Natural killer cell (primary cell): Measurements from ENCODE around the gene HOXB4. TPM values are rescaled to one million over a fixed set of nuclear protein-coding genes. Genes with fewer than 3 reads are reported as not detected.

Source experiments
- ATAC-seq, 3 donors: fragments of 150-1000 bp in 2 of 3; fragments of 200-7000 bp in 1 of 3; cut with Tn5 transposase; 1 replicate in 1 of 3; 2 replicates in 2 of 3; pipeline ENCODE4 v1.10.0; 2021; ENCODE audit warnings: mild to moderate bottlenecking in 2 of 3, moderate library complexity in 2 of 3
- DNase-seq, 2 donors: peaks; one replicate each; pipeline versions ENCODE4 v3.0.0 to v3.0.0-alpha.2; 2013 to 2021; ENCODE audit warnings: mixed read lengths in 1 of 2
- H3K27ac ChIP-seq: one replicate; pipeline ENCODE4 v1.5.1; 2013; ENCODE audit warnings: mild to moderate bottlenecking, low read length
- H3K27me3 ChIP-seq: one replicate; pipeline ENCODE4 v1.6.1; 2013; ENCODE audit warnings: low read length; ENCODE audit not compliant: control insufficient read depth, insufficient read depth
- H3K36me3 ChIP-seq: one replicate; pipeline ENCODE4 v1.6.1; 2013; ENCODE audit warnings: low read length; ENCODE audit not compliant: control insufficient read depth, insufficient read depth
- H3K4me1 ChIP-seq: one replicate; pipeline ENCODE4 v1.6.1; 2013; ENCODE audit warnings: low read length; ENCODE audit not compliant: control insufficient read depth, insufficient read depth
- H3K4me3 ChIP-seq: one replicate; pipeline ENCODE4 v1.5.1; 2013; ENCODE audit warnings: low read length
- H3K9me3 ChIP-seq: one replicate; pipeline ENCODE4 v1.6.1; 2013; ENCODE audit warnings: low read length; ENCODE audit not compliant: control insufficient read depth, insufficient read depth
- H3K27ac Mint-ChIP-seq, 2 donors: one replicate each; pipeline ENCODE4 v1.8.0; 2022; ENCODE audit warnings: mild to moderate bottlenecking in 2 of 2, mixed read lengths in 2 of 2, moderate library complexity in 1 of 2
- H3K27me3 Mint-ChIP-seq, 2 donors: one replicate each; pipeline ENCODE4 v1.8.0; 2022; ENCODE audit warnings: low read depth in 2 of 2, mixed read lengths in 2 of 2
- H3K36me3 Mint-ChIP-seq: one replicate; pipeline ENCODE4 v1.8.0; 2022; ENCODE audit warnings: mixed read lengths
- H3K4me1 Mint-ChIP-seq, 2 donors: one replicate each; pipeline ENCODE4 v1.8.0; 2022; ENCODE audit warnings: mixed read lengths in 2 of 2
- H3K4me3 Mint-ChIP-seq: one replicate; pipeline ENCODE4 v1.8.0; 2022; ENCODE audit warnings: mild to moderate bottlenecking, moderate library complexity, mixed read lengths
- H3K9me3 Mint-ChIP-seq, 2 donors: one replicate each; pipeline ENCODE4 v1.8.0; 2022; ENCODE audit warnings: mixed read lengths in 2 of 2
- WGBS: methylation state at CpG from one replicate; pipeline ENCODE4 v1.1.7; 2013; ENCODE audit warnings: missing lambda C conversion rate; ENCODE audit not compliant: insufficient coverage; 5-methylcytosine and 5-hydroxymethylcytosine counted together
- intact Hi-C: fragments of 100-400 bp; cut with micrococcal nuclease; formaldehyde crosslinking; loops from one replicate; pipeline ENCODE4 v1.14.2; 2022
- total RNA-seq, 4 donors: library from RNA; stranded (reverse); fragments of 120-200 nt in 1 of 4; gene quantifications; one replicate each; pipeline versions ENCODE4 v1.2.3 to v1.2.4, GENCODE V29; 2013 to 2022
- TF ChIP-seq, protein P1 (sequence below): fragments of 200-600 bp; IDR thresholded peaks from one replicate; pipeline ENCODE4 v1.8.0; 2022; ENCODE audit warnings: antibody characterized with exemption

The HOXB4 gene
- total RNA-seq, 3 donors from 2014 or later (not counting 1 experiment from before 2014, with no cell fraction given): 3.5 to 6.7 (median 5.7) TPM

DNA sequence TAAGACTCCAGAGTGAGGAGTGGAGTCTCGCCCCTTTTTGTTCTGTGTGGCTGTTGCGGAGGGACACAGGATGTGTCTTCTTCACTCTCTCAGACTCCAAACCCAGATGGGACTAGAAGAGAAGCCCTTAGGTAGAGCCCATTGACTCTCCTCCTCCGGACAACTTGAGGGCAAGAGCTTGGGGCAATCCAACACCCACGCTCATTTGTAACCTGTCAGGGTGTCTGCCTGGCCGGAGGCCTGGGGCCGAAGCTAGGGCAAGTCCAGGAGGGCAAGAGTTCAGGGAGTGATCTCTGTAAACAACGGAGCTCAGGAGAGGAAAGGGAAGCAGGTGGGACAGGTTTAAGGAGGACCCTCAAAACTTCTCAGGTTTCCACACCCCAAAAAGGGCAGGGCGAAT lies 45.9 kb downstream of the HOXB4 start:
- intact Hi-C loops: no loop called here
- Histone ChIP-seq H3K27me3 (no peaks in the 10 kb centered on the region), H3K27ac (no peak overlapping the region), H3K9me3 (no peaks in the 10 kb centered on the region), H3K4me3 (no peak overlapping the region), H3K4me1 (no peaks in the 10 kb centered on the region), H3K36me3 (no peaks in the 10 kb centered on the region)
- Mint-ChIP-seq H3K27me3 (peaks cover 0 to 12% of the 10 kb centered on the region in 2 donors), H3K36me3 (no peaks in the 10 kb centered on the region), H3K4me3 (no peak overlapping the region), H3K27ac (no peak overlapping the region), H3K9me3 (no peaks in the 10 kb centered on the region), H3K4me1 (no peaks in the 10 kb centered on the region)
- WGBS: 94% methylated on average over 8 of the region's 8 CpGs
- TF ChIP-seq, protein P1, sequence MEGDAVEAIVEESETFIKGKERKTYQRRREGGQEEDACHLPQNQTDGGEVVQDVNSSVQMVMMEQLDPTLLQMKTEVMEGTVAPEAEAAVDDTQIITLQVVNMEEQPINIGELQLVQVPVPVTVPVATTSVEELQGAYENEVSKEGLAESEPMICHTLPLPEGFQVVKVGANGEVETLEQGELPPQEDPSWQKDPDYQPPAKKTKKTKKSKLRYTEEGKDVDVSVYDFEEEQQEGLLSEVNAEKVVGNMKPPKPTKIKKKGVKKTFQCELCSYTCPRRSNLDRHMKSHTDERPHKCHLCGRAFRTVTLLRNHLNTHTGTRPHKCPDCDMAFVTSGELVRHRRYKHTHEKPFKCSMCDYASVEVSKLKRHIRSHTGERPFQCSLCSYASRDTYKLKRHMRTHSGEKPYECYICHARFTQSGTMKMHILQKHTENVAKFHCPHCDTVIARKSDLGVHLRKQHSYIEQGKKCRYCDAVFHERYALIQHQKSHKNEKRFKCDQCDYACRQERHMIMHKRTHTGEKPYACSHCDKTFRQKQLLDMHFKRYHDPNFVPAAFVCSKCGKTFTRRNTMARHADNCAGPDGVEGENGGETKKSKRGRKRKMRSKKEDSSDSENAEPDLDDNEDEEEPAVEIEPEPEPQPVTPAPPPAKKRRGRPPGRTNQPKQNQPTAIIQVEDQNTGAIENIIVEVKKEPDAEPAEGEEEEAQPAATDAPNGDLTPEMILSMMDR: no peak
- ATAC-seq (no peak), DNase-seq (no peak)

DNA sequence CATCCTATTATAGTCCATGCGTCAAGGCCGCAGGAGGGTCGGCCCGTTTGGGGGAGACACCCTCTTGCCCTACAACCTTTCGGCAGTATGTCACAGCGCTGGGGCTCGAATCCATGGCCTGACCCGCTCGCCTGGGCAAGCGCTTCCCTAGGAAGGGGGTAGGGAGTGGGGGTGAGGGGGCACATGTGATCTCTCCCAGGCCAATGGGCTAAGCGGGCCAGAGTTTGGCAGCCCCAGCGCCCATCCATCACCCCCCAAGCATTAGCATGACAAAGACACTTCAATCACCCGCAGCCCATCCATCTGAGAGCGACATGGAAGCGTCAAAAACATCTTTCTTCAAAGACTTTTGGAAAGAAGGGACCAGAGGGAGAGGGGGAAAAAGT lies 47.3 kb downstream of the HOXB4 start, which contains the start of gene HOXB1:
Gene HOXB1 (minus strand): TSS at position 125 of the 386 bp plus-strand sequence. CDS start 107 bp downstream, at position 18.
- no peaks in the 10 kb centered on the region for H3K36me3 Mint-ChIP-seq
- TF ChIP-seq, protein P1: no peak
- Histone ChIP-seq H3K27ac (no peak within 1 kb of the TSS), H3K9me3 (no peaks in the 10 kb centered on the region), H3K27me3 (peaks cover 12% of the 10 kb centered on the region), H3K4me3 (no peak within 1 kb of the TSS), H3K36me3 (no peaks in the 10 kb centered on the region), H3K4me1 (peaks cover 7% of the 10 kb centered on the region)
- no peak for DNase-seq
- peaks cover 6 to 10% of the 10 kb centered on the region in 2 donors for H3K4me1 Mint-ChIP-seq
- H3K9me3 Mint-ChIP-seq: no peaks in the 10 kb centered on the region
- intact Hi-C loops: no loop called here
- no peak within 1 kb of the TSS for H3K4me3 Mint-ChIP-seq
- peaks cover 10 to 18% of the 10 kb centered on the region in 2 donors for H3K27me3 Mint-ChIP-seq
- ATAC-seq: no peak
- H3K27ac Mint-ChIP-seq: no peak within 1 kb of the TSS
- WGBS: 90% methylated on average over 12 of the region's 15 CpGs

DNA sequence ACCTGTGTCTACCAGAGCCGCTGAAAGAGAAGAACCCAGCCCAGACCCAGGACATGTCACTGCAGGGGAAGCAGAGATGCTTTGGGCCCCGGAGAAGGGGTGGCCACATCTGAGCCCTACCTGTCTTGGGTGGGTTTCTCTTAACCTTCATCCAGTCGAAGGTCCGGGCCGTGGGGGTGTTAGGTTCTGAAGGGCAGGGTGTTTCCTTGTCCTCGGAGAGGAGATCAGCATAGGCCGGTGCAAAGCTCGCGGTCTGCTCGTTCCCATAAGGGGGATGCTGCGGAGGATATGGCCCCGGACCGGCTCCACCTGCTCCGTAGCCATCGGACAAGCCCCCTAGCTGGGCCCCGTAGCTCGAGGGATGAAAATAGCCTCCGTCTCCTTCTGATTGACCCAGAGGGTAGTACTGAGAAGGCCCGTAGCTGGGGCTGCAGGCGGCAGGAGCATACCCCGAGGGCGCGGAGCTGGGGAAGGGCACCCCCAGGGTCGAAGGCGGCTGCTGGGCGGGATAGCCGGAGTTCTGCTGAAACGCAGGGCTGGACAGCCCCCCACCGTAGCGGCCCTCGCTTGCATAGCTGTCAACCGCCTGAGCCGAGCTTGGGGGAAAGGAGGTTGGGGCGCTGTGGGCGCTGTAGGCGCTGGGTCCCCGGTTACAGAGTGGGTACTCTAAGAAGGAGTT lies 47.8 kb downstream of the HOXB4 start:
- Histone ChIP-seq H3K27ac (no peak overlapping the region), H3K36me3 (no peaks in the 10 kb centered on the region), H3K4me1 (peaks cover 7% of the 10 kb centered on the region), H3K27me3 (peaks cover 12% of the 10 kb centered on the region), H3K4me3 (no peak overlapping the region), H3K9me3 (no peaks in the 10 kb centered on the region)
- 97% methylated on average over 37 of the region's 37 CpGs for WGBS
- intact Hi-C loops: no loop called here
- no peak for DNase-seq
- Mint-ChIP-seq H3K4me3 (no peak overlapping the region), H3K36me3 (no peaks in the 10 kb centered on the region), H3K9me3 (no peaks in the 10 kb centered on the region), H3K27ac (no peak overlapping the region), H3K27me3 (peaks cover 15 to 24% of the 10 kb centered on the region in 2 donors), H3K4me1 (peaks cover 6 to 12% of the 10 kb centered on the region in 2 donors)
- no peak for ATAC-seq
- TF ChIP-seq, protein P1: no peak

DNA sequence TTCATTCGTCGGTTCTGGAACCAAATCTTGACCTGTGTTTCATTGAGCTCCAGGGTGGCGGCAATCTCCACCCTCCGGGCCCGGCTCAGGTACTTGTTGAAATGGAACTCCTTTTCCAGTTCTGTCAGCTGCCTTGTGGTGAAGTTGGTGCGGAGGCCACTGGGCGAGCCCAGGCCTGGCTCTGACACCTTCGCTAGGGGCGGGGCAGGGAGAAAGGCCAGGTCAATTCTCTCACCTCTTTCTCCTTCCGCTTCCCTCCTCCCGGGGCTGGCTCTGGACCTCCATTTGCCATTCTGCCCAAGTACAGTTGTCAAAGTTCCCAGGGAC lies 48.5 kb downstream of the HOXB4 start:
- Mint-ChIP-seq H3K27me3 (peaks cover 15 to 29% of the 10 kb centered on the region in 2 donors), H3K4me1 (peaks cover 6 to 12% of the 10 kb centered on the region in 2 donors), H3K27ac (no peak overlapping the region), H3K9me3 (no peaks in the 10 kb centered on the region), H3K4me3 (no peak overlapping the region), H3K36me3 (no peaks in the 10 kb centered on the region)
- Histone ChIP-seq H3K27ac (no peak overlapping the region), H3K9me3 (no peaks in the 10 kb centered on the region), H3K4me1 (peaks cover 7% of the 10 kb centered on the region), H3K36me3 (no peaks in the 10 kb centered on the region), H3K4me3 (no peak overlapping the region), H3K27me3 (peaks cover 12% of the 10 kb centered on the region)
- TF ChIP-seq, protein P1: no peak
- ATAC-seq: no peak
- no peak for DNase-seq
- 97% methylated on average over 11 of the region's 11 CpGs for WGBS
- intact Hi-C loops: loop anchor here (2.0 kb wide), 1 partner anchor 13 kb away; no protein-coding TSS in a partner anchor
